Raji (cell line): Measurements from ENCODE around the gene ABI3BP.

Experiments
- POLR2A ChIP-seq: IDR thresholded peaks from 2 replicates; pipeline ENCODE4 v1.6.1; 2011; ENCODE audit warnings: low read depth, low read length, control low read depth; ENCODE audit not compliant: insufficient read depth

ABI3BP gene

DNA sequence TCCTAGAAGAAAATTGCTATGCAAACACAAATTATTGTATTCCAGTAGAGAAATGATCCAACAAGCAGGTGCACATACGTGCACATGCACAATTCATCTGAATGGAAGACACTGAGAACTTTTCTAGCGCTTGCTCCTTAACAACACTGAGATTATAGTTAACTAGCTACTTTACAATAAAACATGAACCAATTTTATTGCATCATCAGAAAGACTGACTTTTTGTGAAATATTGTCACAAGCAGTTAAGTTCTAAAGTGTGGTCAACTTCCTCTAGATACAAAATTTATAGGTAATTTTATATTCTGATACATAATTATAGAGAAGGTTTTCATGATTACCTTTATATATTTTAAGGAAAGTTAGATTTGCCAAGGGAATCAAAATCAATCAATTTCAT is 135.4 kb downstream of the ABI3BP start:
- no peak for TF ChIP-seq POLR2A

DNA sequence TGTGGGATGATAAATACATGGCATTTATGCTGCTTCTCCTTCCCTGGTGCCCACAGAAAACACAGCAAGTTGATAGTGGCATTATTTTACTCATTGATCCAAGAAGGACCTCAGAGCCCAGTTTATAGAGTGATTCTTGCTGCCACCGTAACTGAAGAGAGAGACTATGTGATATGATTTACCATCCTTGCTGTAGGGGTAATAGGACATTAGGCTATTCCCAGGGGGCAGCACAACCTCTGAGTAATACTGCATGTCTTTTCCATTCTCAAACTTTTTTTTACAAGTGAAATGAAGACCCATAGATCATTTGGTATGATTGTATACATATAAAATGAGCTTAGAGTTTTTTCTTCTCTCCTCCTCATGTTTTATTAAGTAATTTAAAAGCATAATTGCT is 136.4 kb downstream of the ABI3BP start:
- no peak for TF ChIP-seq POLR2A

GRCh38 chr3:100852840-100853239 is 140.4 kb downstream of the ABI3BP start:
- no peak for TF ChIP-seq POLR2A

DNA sequence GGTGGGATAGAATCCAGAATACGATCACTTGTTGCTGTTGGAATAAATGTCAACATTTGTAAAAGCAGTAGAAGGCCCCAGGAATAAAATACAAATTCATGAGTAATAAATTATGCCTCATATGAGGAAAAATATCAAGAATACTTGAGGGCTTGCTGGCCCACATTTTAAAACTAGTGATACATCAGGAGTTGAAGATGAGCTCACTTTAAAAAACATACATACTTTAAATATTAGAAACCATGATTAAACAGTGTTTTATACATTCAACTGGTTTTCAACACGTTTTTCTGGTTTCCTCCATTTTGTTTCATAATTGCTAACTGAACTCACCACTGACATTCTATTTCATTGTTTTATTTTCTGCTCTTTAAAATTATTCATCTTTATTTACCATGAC is 142.5 kb downstream of the ABI3BP start:
- no peak for TF ChIP-seq POLR2A

DNA sequence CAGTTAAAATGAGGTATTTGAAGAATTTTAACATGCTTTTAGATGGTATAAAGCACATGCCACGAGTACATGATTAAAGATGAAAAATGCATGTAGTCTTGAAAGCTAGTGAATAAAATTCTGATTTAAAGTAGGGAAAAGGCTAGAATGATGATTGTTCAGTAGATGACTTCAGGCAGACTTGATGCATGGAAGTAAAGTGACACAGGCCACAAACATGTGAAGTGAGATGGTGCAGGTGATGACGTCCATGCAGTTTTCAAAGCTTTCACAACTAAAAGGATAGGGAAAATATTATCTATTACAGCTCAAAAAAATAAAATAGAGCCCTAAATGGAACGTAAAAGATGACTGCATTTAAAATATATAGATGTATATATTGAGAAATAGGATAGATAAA is 143.1 kb downstream of the ABI3BP start:
- TF ChIP-seq POLR2A = no peak

GRCh38 chr3:100844063-100844936 is 148.9 kb downstream of the ABI3BP start:
- TF ChIP-seq POLR2A = no peak

GRCh38 chr3:100838157-100838556 is 155.1 kb downstream of the ABI3BP start:
- TF ChIP-seq POLR2A = no peak

GRCh38 chr3:100836661-100837060 is 156.6 kb downstream of the ABI3BP start:
- TF ChIP-seq POLR2A = no peak

DNA sequence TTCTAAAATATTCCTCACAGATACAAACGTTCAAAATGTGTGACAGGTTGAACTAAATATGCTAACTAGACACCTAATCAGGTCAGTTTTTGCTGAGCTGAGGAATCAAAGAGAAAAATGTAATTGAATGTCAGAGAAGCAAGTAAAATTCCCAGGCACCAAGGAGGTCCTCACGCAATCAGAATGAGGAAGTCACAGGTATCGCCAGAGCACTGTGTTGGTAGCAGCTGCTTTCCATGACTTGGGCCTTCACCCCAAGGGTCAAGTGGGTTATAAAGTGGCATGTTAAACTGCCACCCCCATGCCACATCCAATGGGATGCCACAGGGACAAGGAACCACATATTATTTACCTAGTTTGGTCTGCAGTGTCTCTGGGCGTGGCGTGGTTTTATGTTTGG is 158.9 kb downstream of the ABI3BP start:
- no peak for TF ChIP-seq POLR2A

DNA sequence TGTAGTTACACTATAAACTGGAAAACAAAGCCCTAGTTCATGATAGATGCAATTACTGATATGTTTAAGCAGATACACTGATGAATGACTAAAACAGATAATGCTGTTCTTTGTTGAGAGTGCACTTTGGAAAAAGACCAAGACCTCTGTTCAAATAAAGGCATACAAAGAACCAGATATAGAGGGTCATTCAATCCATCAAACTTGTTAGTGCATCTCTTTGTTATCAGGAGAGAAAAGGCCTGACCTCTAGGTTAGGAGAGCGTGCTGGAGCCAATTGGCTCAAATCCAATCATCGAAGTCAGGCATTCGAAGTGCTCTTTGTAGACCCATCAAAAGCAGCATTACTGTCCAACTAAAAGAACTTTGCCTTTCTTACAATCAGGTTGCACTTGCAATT is 159.7 kb downstream of the ABI3BP start:
- TF ChIP-seq POLR2A = no peak

- no peak for TF ChIP-seq POLR2A
Observed at GRCh38 chr3:100831629-100832028, 161.6 kb downstream of the ABI3BP start.

DNA sequence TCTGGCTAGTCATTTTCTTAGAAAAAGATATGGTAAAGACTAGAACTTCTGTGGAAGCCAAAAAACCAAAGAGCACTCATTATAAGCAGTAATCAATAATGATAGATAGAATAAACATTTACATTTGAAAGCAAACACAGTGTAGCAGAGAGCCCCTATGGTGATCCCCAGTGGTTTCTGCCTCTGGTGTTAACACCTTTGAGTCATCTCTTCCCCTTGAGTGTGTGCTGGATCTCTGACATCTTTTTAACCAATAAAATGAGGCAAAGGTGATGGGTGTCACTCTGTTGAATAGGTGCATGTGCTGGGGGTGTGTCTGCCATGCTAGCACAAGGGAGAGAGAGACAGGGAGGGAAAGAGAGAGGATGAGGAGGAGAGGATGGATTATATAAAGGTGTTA is 162.3 kb downstream of the ABI3BP start:
- TF ChIP-seq POLR2A = no peak

GRCh38 chr3:100825574-100825973 is 167.6 kb downstream of the ABI3BP start:
- no peak for TF ChIP-seq POLR2A

- TF ChIP-seq POLR2A = no peak
Observed at GRCh38 chr3:100815583-100815982, 177.6 kb downstream of the ABI3BP start.

DNA sequence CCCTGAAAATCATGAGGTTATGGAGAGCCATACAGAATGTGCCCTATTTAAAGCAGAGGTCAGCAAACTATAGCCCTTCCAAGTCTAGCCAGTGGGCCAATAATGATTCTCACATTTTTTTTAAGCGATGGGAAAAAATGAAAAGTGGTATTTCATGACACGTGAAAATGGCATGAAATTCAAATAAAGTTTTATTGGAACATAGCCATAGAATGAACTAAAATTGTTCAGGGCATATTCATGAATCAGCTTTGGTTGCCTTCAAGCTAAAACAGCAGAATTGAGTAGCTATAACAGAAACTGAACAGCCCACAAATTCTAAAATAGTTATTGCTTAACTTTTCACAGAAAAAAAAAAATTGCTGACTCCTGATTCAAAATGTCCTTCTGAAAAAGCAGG is 179.4 kb downstream of the ABI3BP start:
- no peak for TF ChIP-seq POLR2A

DNA sequence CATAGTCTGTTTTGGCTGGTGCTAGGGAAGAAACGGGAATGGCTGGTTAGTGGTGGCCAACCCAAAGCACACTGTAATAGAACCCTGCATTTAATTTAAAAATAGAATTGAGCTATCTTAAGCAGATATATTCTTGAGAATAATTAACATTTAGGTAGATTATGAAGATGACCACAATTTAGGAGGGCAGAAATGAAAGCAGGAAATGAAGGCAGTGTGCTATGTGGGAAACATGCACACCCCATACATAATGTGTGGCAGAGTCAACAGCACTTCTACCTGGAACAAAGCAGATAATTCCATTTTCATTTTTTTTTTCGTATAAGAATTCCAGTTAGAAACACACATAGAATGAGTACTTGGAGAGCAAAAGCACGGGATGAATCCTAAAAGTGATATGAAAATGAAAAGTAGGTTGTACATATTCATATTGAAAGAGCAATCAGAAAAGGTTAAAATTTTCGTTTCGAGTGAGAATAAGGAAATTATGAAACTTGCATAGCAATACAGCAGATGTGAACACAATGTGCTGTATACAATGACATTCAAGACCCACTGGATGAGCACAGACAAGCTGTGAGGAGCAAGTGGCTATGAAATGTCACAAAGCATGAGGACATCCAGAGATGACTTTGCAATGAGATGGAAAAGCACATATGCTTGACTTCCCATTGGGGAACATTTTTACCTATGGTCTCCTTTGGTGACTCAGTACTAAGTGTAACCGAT is 181.3 kb downstream of the ABI3BP start:
- no peak for TF ChIP-seq POLR2A
